Measurements from ENCODE around the gene TNRC18. TPM values are rescaled to one million over a fixed set of nuclear protein-coding genes. Genes with fewer than 3 reads are reported as not detected.

The TNRC18 gene
- total RNA-seq, 6 experiments from 2014 or later, result 70.6 to 87.1 (median 79.9) TPM

DNA sequence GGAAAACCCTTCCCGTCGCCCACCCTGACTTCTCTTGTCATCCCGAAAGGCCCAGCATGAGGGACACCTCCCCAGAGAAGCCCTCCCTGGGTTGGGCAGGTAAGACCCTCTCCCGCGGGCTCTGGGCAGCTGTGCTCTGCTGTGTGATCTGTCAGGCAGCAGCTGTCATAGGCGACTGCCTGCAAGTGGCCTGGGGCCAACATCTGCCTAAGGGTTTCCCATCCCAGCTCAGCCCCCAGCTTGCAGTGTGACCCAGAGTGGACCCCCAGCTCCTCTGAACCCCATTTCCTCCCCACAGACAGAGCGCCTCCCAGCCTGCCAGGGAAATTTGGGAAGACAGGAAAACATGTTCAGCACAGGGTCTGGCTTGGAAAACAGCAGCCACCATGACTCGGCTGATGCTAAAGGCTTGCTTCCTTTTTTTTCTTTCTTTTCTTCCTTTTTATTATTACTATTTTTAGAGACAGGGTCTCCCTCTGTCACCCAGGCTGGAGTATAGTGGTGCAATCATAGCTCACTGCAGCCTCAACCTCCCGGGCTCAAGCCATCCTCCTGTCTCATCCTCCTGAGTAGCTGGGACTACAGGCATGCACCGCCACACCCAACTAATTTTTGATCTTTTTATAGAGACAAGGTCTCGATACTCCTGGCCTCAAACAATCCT, 18.3 kb upstream of the TNRC18 start:
- H3K27me3 Mint-ChIP-seq (ENCODE audit: insufficient read depth), result peaks cover 6% of the 10 kb centered on the region
- peaks cover 7% of the 10 kb centered on the region for H3K9me3 Mint-ChIP-seq
- H3K4me3 Mint-ChIP-seq, result no peak overlapping the region
- no peak for TF ChIP-seq CTCF (IDR thresholded peaks at IDR 0.05)
- DNase-seq, result no peak
- H3K4me1 Mint-ChIP-seq (ENCODE audit: low read depth), result no peaks in the 10 kb centered on the region
- H3K36me3 Mint-ChIP-seq (ENCODE audit: low read depth), result peaks cover 18% of the 10 kb centered on the region
- peak overlapping the region; percentile 3; the same call in 1 of the 2 replicates for H3K27ac Mint-ChIP-seq

DNA sequence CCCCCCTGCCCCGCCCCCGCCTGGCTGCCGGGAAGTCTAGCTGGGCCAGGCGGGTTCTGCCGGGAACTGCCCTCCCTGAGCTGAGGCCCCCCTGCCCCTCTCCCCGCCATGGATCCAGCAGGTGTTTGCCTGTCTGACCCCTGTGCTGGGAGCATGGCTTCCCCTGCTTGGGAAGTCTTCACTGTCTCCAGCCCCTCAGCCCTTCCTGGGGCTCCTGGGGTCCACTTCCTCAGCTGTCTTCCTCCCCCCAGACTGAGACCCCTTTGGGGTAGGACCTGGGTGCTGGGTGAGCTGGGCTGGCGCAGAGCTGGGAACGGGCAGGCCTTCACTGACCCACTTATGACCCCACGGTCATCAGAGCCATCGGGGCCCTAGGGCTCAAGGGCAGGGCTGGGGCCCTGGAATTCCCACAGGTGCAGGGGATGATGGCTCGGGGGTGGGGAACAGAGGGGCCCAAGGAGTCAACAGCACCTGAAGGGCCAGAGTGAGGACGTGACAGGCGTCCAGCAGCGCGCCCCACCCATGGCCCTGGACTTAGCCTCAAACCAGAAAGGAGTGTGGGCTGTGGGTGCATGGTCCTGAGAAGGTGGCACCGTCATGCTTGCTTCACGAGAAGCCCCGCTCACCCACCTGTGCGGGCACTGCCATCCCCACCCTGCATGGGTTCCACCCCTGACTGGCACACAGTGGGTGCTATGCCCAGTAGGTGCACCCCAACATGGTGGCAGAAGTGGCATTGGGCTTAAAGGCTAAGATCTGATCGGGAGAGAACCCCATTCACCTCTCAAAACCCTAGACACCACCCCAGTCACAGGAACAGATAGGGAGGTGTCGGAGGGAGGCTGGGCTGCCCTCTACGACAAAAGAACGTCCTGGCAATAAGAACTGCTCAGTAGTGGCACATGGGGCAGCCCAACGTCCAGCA, 16.2 kb upstream of the TNRC18 start:
- Mint-ChIP-seq H3K4me3 (no peak overlapping the region), H3K4me1 (ENCODE audit: low read depth) (no peaks in the 10 kb centered on the region), H3K36me3 (ENCODE audit: low read depth) (peaks cover 30% of the 10 kb centered on the region), H3K27me3 (ENCODE audit: insufficient read depth) (peaks cover 6% of the 10 kb centered on the region), H3K9me3 (peaks cover 18% of the 10 kb centered on the region), H3K27ac (no peak overlapping the region)
- no peak for TF ChIP-seq CTCF (IDR thresholded peaks at IDR 0.05)
- DNase-seq, result no peak

- H3K9me3 Mint-ChIP-seq, result peaks cover 18% of the 10 kb centered on the region
- peaks cover 4% of the 10 kb centered on the region for H3K27me3 Mint-ChIP-seq (ENCODE audit: insufficient read depth)
- no peak for TF ChIP-seq CTCF (IDR thresholded peaks at IDR 0.05)
Observed at GRCh38 chr7:5439209-5439571, 15.6 kb upstream of the TNRC18 start.

GRCh38 chr7:5437987-5438386, 14.4 kb upstream of the TNRC18 start:
- Mint-ChIP-seq H3K4me1 (ENCODE audit: low read depth) (no peaks in the 10 kb centered on the region), H3K27me3 (ENCODE audit: insufficient read depth) (no peaks in the 10 kb centered on the region; the same call in 1 of the 2 replicates), H3K4me3 (no peak overlapping the region), H3K9me3 (peaks cover 18% of the 10 kb centered on the region), H3K27ac (no peak overlapping the region), H3K36me3 (ENCODE audit: low read depth) (peaks cover 38% of the 10 kb centered on the region)
- TF ChIP-seq CTCF (IDR thresholded peaks at IDR 0.05), result no peak
- DNase-seq, result no peak

More at GRCh38 chr7:5439209-5439571, 15.6 kb upstream of the TNRC18 start:
- H3K36me3 Mint-ChIP-seq (ENCODE audit: low read depth), result peaks cover 36% of the 10 kb centered on the region
- H3K27ac Mint-ChIP-seq, result no peak overlapping the region
- no peaks in the 10 kb centered on the region for H3K4me1 Mint-ChIP-seq (ENCODE audit: low read depth)
- DNase-seq, result no peak
- H3K4me3 Mint-ChIP-seq, result no peak overlapping the region

DNA sequence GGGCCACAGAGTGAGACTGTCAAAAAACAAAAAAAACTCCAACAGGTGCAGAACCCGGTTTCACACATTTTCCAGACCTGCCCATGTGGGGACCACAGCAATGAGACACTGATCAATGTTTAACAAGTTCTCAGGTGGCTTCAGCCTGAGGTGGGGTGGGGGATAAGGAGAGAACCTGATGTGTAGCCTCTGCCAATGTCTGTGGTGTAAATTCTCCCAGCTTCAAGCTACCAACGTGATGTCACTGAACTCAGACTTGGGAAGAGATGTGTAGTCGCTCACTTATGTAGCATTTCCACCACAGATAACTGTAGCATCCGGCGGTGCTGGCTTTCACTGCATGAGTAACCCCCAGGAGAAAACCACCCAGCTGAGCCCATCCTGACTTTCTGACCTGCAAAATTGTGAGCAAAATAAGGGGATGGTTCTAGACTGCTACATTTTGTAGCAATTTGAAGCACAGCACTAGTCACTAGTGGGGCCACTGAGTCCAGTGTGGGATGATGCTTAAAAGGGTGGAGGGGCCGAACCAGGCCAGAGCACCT, 13.8 kb upstream of the TNRC18 start:
- no peaks in the 10 kb centered on the region for H3K4me1 Mint-ChIP-seq (ENCODE audit: low read depth)
- TF ChIP-seq CTCF (IDR thresholded peaks at IDR 0.05), result no peak
- DNase-seq, result no peak
- no peak overlapping the region for H3K4me3 Mint-ChIP-seq
- peaks cover 21% of the 10 kb centered on the region for H3K9me3 Mint-ChIP-seq
- H3K36me3 Mint-ChIP-seq (ENCODE audit: low read depth), result peaks cover 44% of the 10 kb centered on the region
- H3K27me3 Mint-ChIP-seq (ENCODE audit: insufficient read depth), result no peaks in the 10 kb centered on the region; the same call in 1 of the 2 replicates
- H3K27ac Mint-ChIP-seq, result no peak overlapping the region

Data from HFFc6 (cell line).